HL-60 (cell line): Measurements from ENCODE around the gene KCNG4.

Source experiments
- DNase-seq, 2 experiments: peaks; one replicate each; pipeline ENCODE4 v3.0.0-alpha.2; 2010 to 2020; ENCODE audit warnings: low read depth in 1 of 2, low spot score in 1 of 2
- H3K27ac ChIP-seq: fragments of 250-450 bp; sonication (Bioruptor Pico); replicated peaks from 2 replicates; pipeline ENCODE4 v1.5.1; 2020; ENCODE audit warnings: mild to moderate bottlenecking, moderate library complexity
- H3K27me3 ChIP-seq: fragments of 250-450 bp; sonication (Bioruptor Pico); 2 replicates; pipeline ENCODE4 v1.5.1; 2021; ENCODE audit warnings: mild to moderate bottlenecking, moderate library complexity; ENCODE audit not compliant: insufficient read depth, poor library complexity, severe bottlenecking
- H3K4me3 ChIP-seq: replicated peaks from 2 replicates; pipeline ENCODE4 v1.5.1; 2011; ENCODE audit warnings: mild to moderate bottlenecking, control low read depth, low read length; ENCODE audit not compliant: insufficient read depth
- GABPA ChIP-seq: IDR thresholded peaks from 2 replicates; pipeline ENCODE4 v1.6.1; 2012; ENCODE audit warnings: low read depth
- POLR2AphosphoS5 ChIP-seq: IDR thresholded peaks from 2 replicates; pipeline ENCODE4 v1.6.1; 2012; ENCODE audit warnings: low read depth
- REST ChIP-seq: IDR thresholded peaks from 2 replicates; pipeline ENCODE4 v1.6.1; 2012; ENCODE audit warnings: low read depth; ENCODE audit not compliant: insufficient replicate concordance
- SPI1 ChIP-seq: IDR thresholded peaks from 2 replicates; pipeline ENCODE4 v1.6.1; 2012; ENCODE audit warnings: low read depth, mild to moderate bottlenecking, borderline replicate concordance
- TF ChIP-seq, protein P1 (sequence below): IDR thresholded peaks from one replicate; pipeline ENCODE4 v1.5.1; 2011; ENCODE audit warnings: low read length, control low read depth, inconsistent platforms; ENCODE audit not compliant: insufficient read depth

KCNG4 gene

GRCh38 chr16:84242839-84243238, 3.0 kb upstream of the KCNG4 start:
- H3K4me3 ChIP-seq = no peak overlapping the region
- no peak for DNase-seq
- no peaks in the 10 kb centered on the region for H3K27me3 ChIP-seq
- no peak for TF ChIP-seq REST
- no peak for TF ChIP-seq GABPA
- TF ChIP-seq, protein P1, sequence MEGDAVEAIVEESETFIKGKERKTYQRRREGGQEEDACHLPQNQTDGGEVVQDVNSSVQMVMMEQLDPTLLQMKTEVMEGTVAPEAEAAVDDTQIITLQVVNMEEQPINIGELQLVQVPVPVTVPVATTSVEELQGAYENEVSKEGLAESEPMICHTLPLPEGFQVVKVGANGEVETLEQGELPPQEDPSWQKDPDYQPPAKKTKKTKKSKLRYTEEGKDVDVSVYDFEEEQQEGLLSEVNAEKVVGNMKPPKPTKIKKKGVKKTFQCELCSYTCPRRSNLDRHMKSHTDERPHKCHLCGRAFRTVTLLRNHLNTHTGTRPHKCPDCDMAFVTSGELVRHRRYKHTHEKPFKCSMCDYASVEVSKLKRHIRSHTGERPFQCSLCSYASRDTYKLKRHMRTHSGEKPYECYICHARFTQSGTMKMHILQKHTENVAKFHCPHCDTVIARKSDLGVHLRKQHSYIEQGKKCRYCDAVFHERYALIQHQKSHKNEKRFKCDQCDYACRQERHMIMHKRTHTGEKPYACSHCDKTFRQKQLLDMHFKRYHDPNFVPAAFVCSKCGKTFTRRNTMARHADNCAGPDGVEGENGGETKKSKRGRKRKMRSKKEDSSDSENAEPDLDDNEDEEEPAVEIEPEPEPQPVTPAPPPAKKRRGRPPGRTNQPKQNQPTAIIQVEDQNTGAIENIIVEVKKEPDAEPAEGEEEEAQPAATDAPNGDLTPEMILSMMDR = no peak
- no peak for TF ChIP-seq POLR2AphosphoS5
- no peak for TF ChIP-seq SPI1
- H3K27ac ChIP-seq = no peak overlapping the region

DNA sequence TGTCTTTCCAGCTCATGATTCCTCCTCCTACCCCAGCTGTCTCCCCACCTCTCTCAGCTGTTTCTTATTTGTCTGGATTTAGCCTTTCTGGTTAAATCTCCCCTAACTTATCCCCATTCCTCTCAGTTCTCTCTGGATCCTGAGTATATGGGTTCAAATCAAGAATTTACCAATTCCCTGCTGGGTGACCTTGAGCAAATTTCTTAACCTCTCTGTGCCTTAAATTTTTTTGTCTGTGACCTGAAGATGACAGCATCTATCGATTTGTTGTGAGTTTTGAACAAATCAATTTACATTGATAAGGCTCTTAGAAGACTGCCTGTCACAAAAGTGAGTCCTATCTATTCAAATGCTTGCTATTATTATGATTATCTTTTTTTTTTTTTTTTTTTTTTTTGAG, 2.0 kb upstream of the KCNG4 start:
- no peak for DNase-seq
- Histone ChIP-seq H3K27ac (no peak overlapping the region), H3K27me3 (no peaks in the 10 kb centered on the region), H3K4me3 (no peak overlapping the region)
- TF ChIP-seq GABPA (no peak), REST (no peak), POLR2AphosphoS5 (no peak), SPI1 (no peak)
- TF ChIP-seq, protein P1 = no peak

- no peak for TF ChIP-seq POLR2AphosphoS5
- no peak for TF ChIP-seq GABPA
- TF ChIP-seq SPI1 = no peak
- TF ChIP-seq REST = no peak
- TF ChIP-seq, protein P1 = no peak
- no peak overlapping the region for H3K4me3 ChIP-seq
- DNase-seq = no peak
- H3K27ac ChIP-seq = no peak overlapping the region
- no peaks in the 10 kb centered on the region for H3K27me3 ChIP-seq
These were observed 643 bp upstream of the KCNG4 start for GRCh38 chr16:84240455-84240854.
